ENCODE results near the gene TMEM270. TPM values are rescaled to one million over a fixed set of nuclear protein-coding genes. Genes with fewer than 3 reads are reported as not detected.

Gene TMEM270
- total and polyA plus RNA-seq, 2 of the 4 experiments (the other 2 are of a cell fraction), result 0.17 TPM; not detected in 1

- Histone ChIP-seq H3K79me1 (ENCODE audit: low read depth in 1 of 2, low read length in 2 of 2) (peaks cover 0 to 7% of the 10 kb centered on the region in 2 experiments; a peak in 1 of 4 replicates), H2AK9ac (replicated peaks; ENCODE audit: low read depth, low read length, poor library complexity) (peak overlapping the region; percentile 77), H2BK120ac (ENCODE audit: low read depth, low read length) (peak overlapping the region; percentile 61), H4K91ac (ENCODE audit: insufficient read depth, low read depth, low read length) (no peak overlapping the region), H3K4me1 (ENCODE audit: control insufficient read depth, insufficient read depth, low read length) (peaks cover 18% of the 10 kb centered on the region), H3K23ac (ENCODE audit: low read depth, low read length) (no peak overlapping the region), H3K9me1 (ENCODE audit: insufficient read depth, low read length) (peaks cover 35% of the 10 kb centered on the region), H4K20me1 (ENCODE audit: insufficient read depth, low read length) (no peaks in the 10 kb centered on the region), H3K27me3 (ENCODE audit: control insufficient read depth, insufficient read depth, low read length) (no peaks in the 10 kb centered on the region), H4K5ac (ENCODE audit: low read depth, low read length) (no peak overlapping the region), H3K18ac (ENCODE audit: low read depth, low read length) (no peak overlapping the region), H3K4me2 (ENCODE audit: low read depth, low read length) (no peak overlapping the region), H3K9me3 (ENCODE audit: control insufficient read depth, insufficient read depth, low read length) (no peaks in the 10 kb centered on the region), H3K4me3 (ENCODE audit: insufficient read depth, low read depth, low read length) (no peak overlapping the region), H2BK20ac (ENCODE audit: low read depth, low read length) (no peak overlapping the region), H3K14ac (replicated peaks; ENCODE audit: low read depth, low read length) (no peak overlapping the region), H3K36me3 (ENCODE audit: control insufficient read depth, insufficient read depth, low read length) (no peaks in the 10 kb centered on the region), H2AFZ (replicated peaks; ENCODE audit: low read length, poor library complexity) (peak overlapping the region; percentile 1), H2BK15ac (ENCODE audit: low read depth, low read length) (peak overlapping the region; percentile 74; the same call in 1 of the 3 replicates), H3K4ac (ENCODE audit: low read depth, low read length) (peak overlapping the region; percentile 43), H3K9ac (ENCODE audit: low read depth, low read length) (no peak overlapping the region), H2BK5ac (ENCODE audit: low read depth, low read length, poor library complexity, severe bottlenecking) (no peak overlapping the region), H3K27ac (ENCODE audit: insufficient read depth, low read length) (no peak overlapping the region), H2AK5ac (ENCODE audit: low read depth, low read length) (peak overlapping the region; percentile 17), H3K56ac (ENCODE audit: extremely low read depth, insufficient read depth, low read length) (no peak overlapping the region), H4K8ac (ENCODE audit: low read depth in 2 of 2, low read length in 2 of 2) (peak overlapping the region in 1 of 2 experiments; percentile 10; a peak in 1 of 4 replicates)
- WGBS, 2 experiments (ENCODE audit: extremely low coverage in 2 of 2, insufficient read length in 1 of 2), result 50% methylated on average over 3 of the region's 11 CpGs; no CpG with 5 or more reads in 1 of the 2 experiments
- TF ChIP-seq MXI1 (IDR thresholded peaks at IDR 0.05; ENCODE audit: borderline replicate concordance, low read depth, low read length) (no peak), MAFK (IDR thresholded peaks at IDR 0.05; ENCODE audit: low read depth, low read length) (no peak), RAD21 (IDR thresholded peaks at IDR 0.05; ENCODE audit: low read length) (no peak), USF2 (IDR thresholded peaks at IDR 0.05; ENCODE audit: low read depth, low read length) (no peak), RFX5 (IDR thresholded peaks at IDR 0.05; ENCODE audit: low read depth, low read length) (no peak), MAZ (IDR thresholded peaks at IDR 0.05; ENCODE audit: borderline replicate concordance, low read depth, low read length) (no peak), CEBPB (IDR thresholded peaks at IDR 0.05; ENCODE audit: low read depth, low read length) (no peak)
- TF ChIP-seq, protein P1, sequence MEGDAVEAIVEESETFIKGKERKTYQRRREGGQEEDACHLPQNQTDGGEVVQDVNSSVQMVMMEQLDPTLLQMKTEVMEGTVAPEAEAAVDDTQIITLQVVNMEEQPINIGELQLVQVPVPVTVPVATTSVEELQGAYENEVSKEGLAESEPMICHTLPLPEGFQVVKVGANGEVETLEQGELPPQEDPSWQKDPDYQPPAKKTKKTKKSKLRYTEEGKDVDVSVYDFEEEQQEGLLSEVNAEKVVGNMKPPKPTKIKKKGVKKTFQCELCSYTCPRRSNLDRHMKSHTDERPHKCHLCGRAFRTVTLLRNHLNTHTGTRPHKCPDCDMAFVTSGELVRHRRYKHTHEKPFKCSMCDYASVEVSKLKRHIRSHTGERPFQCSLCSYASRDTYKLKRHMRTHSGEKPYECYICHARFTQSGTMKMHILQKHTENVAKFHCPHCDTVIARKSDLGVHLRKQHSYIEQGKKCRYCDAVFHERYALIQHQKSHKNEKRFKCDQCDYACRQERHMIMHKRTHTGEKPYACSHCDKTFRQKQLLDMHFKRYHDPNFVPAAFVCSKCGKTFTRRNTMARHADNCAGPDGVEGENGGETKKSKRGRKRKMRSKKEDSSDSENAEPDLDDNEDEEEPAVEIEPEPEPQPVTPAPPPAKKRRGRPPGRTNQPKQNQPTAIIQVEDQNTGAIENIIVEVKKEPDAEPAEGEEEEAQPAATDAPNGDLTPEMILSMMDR (conservative IDR thresholded peaks at IDR 0.05; ENCODE audit: low read depth, low read length), result no peak
- no peak for ATAC-seq (ENCODE audit: low read depth)
- intact Hi-C loops (cut with micrococcal nuclease) (no loop called here), dilution Hi-C loops (cut with HindIII; ENCODE audit: low sequenced_read_pairs, unreplicated experiment) (no loop called here), in situ Hi-C loops (cut with MboI; ENCODE audit: low sequenced_read_pairs) (no loop called here)
- no TSS peak for BruUV-seq (replicated peaks)
- no peak for DNase-seq
- ChIA-PET CTCF (no interaction called here), POLR2A (ENCODE audit: unreplicated experiment) (interaction anchor here (0.6 kb wide), 1 partner anchor 15 kb away, joined by 3 read pairs; no protein-coding TSS in a partner anchor)
Observed at GRCh38 chr7:73827567-73828106, 33.3 kb upstream of the TMEM270 start.
